ENCODE measurements around the gene RIN1. TPM values are rescaled to one million over a fixed set of nuclear protein-coding genes. Genes with fewer than 3 reads are reported as not detected.

Gene RIN1
- total RNA-seq, 1 donor: 19.0 TPM

GRCh38 chr11:66289548-66290329 is 46.5 kb downstream of the RIN1 start:
- no peak for TF ChIP-seq CTCF (IDR thresholded peaks at IDR 0.05; ENCODE audit: insufficient read depth, low read depth, low read length)
- peak overlapping the region; percentile 90 for H3K4me3 ChIP-seq (ENCODE audit: low read depth, low read length)
- no peak for DNase-seq (ENCODE audit: low read depth)

- DNase-seq (ENCODE audit: low read depth): peak; percentile 100
- TF ChIP-seq CTCF (IDR thresholded peaks at IDR 0.05; ENCODE audit: insufficient read depth, low read depth, low read length): no peak
- H3K4me3 ChIP-seq (ENCODE audit: low read depth, low read length): peak within 1 kb of the TSS; percentile 90
Measured at GRCh38 chr11:66288671-66289547, 47.3 kb downstream of the RIN1 start, which contains the start of gene YIF1A. YIF1A (minus strand) TSS chr11:66289143; CDS start chr11:66288985, 158 bp downstream.

- DNase-seq (ENCODE audit: low read depth): peak; percentile 23
- peak overlapping the region; percentile 90 for H3K4me3 ChIP-seq (ENCODE audit: low read depth, low read length)
- TF ChIP-seq CTCF (IDR thresholded peaks at IDR 0.05; ENCODE audit: insufficient read depth, low read depth, low read length): no peak
Measured at GRCh38 chr11:66287889-66288670, 48.2 kb downstream of the RIN1 start.

- no peak for TF ChIP-seq CTCF (IDR thresholded peaks at IDR 0.05; ENCODE audit: insufficient read depth, low read depth, low read length)
- H3K4me3 ChIP-seq (ENCODE audit: low read depth, low read length): peak overlapping the region; percentile 90
- DNase-seq (ENCODE audit: low read depth): no peak
Measured at GRCh38 chr11:66287211-66287888, 48.9 kb downstream of the RIN1 start.

GRCh38 chr11:66286699-66287098 is 49.5 kb downstream of the RIN1 start:
- DNase-seq (ENCODE audit: low read depth): no peak
- H3K4me3 ChIP-seq (ENCODE audit: low read depth, low read length): no peak overlapping the region
- TF ChIP-seq CTCF (IDR thresholded peaks at IDR 0.05; ENCODE audit: insufficient read depth, low read depth, low read length): no peak
